ENCODE measurements around the gene ZPR1.
"Not testable (repeated sequence)": the region's sequence is repeated elsewhere in the genome, so short reads cannot be mapped to it uniquely, and the experiment has no call there.

GRCh38 chr11:116801662-116802061, 13.8 kb upstream of the ZPR1 start:
- not testable (repeated sequence) for TF ChIP-seq CTCF, POLR2A (IDR thresholded peaks at IDR 0.05)

Data from transverse colon (tissue), 3 donors.